Kidney glomerular epithelial cell (primary cell): ENCODE results near the gene TNFAIP8L1.
A peak's percentile ranks its signal among the peaks of the same experiment; 100 is the strongest.

Source experiments
- DNase-seq: peaks from one replicate; lab custom pipeline; 2025; lab: John Stamatoyannopoulos, UW

TNFAIP8L1 gene

DNA sequence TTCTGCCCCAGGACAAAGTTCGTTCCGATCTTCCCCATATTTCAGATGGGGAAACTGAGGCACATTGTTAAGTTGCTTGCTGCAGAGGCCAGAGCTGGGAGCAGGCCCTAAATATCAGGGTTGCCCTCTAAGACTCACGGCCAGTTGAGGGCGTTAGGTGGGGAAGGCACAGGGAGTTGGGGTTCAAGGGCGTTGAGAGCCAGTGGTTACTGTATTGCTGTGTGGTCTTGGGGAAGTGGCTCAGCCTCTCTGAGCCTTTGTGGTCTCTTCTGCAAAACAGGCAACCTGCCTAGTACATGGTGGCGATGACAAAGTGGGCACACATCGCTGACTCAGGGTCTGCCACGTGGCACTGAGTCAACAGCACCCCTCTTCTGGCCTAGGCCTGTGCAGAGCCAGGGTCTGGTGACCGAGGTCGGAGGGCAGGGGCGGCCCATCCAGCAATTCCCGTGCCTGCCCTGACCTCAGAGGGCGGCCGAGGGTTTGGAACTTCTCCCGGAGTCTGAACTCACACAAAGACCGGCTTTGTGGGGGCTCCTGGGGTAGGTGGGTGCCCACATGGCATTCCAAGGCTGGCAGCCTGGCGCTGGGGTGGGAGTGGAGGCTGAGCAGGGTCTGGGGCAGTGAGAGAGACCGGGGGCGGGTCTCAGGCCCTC is 10.2 kb downstream of the TNFAIP8L1 start:
- no peak for DNase-seq

DNA sequence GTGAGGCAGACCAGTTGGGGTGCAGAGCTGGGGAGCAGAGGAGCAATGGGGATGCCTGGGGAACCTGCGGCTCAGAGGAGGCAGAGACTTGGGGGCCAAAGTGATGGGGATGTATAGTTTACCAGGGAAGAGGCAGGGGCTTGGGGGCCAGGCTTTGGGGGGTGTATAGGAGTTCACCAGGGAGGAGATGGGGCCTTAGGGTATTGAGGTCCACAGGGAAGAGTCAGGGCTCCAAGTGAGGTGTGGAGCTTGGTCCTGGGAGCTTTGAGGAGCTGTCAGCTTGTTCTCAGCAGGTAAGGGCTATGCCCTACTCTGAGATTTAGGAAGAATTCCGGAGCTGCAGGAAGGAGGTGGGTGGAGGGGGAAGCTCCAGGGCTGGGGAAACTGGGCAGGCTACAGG is 10.8 kb downstream of the TNFAIP8L1 start:
- DNase-seq: no peak

DNA sequence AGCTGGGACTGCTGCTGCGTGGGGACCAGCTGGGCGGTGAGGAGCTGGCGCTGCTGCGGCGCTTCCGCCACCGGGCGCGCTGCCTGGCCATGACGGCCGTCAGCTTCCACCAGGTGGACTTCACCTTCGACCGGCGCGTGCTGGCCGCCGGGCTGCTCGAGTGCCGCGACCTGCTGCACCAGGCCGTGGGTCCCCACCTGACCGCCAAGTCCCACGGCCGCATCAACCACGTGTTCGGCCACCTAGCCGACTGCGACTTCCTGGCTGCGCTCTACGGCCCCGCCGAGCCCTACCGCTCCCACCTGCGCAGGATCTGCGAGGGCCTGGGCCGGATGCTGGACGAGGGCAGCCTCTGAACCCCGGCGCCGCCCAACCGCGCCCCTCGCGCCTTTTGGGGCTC is 12.8 kb downstream of the TNFAIP8L1 start:
- DNase-seq: no peak

DNA sequence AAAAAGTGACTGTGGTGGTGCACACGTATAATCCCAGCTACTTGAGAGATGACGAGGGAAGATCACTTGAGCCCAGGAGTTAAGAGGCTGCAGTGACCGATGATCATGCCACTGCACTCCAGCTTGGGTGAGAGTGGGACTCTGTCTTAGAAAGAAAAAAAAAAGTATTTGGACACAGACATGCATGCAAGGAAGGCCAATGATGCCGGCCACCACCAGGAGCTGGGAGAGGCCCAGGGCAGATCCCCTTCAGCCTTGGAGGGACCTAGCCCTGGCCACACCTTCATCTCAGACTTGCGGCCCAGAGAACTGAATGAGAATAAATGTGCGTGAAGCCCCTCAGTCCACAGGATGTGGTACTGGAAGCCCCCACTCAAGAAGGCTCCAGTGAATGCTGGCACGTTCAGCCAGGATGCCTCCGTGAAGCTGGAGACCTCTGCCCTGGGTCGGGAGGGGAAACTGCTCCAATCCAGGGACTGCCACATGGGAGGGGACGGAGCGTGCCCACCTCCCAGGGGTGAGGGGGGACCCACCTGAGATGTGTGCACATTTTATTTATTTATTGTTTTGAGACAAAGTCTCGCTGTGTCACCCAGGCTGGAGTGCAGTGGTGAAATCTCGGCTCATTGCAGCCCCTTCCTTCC is 14.6 kb downstream of the TNFAIP8L1 start:
- no peak for DNase-seq

DNA sequence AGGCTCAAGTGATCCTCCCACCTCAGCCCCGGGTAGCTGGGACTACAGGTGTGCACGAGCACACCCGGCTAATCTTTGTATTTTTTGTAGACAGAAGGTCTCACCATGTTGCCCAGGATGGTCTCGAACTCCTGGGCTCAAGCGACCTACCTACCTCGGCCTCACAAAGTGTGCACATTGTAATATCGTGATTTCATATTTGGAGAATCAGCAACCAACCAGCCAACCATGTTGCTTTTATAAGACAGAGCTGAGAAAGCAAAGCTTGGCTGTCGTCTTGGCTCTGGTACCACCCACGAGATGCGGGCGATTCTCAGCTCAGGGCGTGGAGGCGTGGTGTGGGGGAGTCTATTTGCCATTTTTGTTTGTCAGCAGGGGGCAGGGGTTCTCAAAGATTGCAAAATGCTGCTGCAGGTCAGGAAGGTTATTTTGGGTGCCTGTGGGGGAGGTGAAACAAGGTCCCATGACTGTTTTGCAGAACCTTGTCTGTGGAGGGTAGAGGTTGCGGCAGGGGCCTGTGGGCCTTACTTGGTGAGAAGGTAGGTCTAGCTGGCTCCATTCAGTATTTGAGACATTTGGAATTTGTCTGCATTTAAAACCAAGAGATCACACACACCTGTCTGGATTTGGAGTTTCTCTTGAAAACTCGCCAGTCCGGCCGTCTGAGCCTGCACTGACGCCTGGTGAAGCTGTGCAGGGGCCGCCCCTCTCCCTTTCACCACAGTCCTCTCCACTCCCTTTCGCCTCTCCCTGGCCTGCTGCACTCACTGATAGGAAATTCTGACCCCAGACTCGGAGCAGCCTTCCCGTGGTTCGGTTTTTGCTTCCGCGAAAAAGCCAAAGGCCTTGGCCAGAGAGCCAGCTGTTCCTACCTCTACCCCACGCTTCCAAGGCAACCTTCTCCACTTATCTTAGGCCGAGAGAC is 15.4 kb downstream of the TNFAIP8L1 start:
- DNase-seq: no peak

GRCh38 chr19:4656102-4656501 is 16.8 kb downstream of the TNFAIP8L1 start:
- DNase-seq: no peak

- no peak for DNase-seq
Observed at GRCh38 chr19:4657262-4657661, 17.9 kb downstream of the TNFAIP8L1 start.

DNA sequence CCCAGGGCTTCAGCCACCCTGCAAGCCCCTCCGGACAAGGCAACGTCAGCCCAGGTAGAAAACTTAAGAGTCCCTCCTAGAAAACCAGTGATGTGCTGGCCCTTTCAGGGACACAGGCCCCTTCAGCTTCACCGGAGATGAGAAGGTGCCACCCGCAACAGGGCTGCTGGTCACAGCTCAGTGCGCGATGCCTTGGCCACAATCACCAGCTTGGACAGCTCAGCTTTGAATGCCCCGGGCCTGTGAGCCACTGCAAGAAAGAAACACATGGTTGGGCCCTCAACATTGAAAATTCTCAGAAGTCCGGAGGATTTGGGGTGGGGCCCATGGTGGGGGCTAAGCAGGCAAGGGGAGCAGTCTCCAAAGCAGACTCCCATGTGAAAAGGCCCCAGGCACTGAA is 18.5 kb downstream of the TNFAIP8L1 start:
- no peak for DNase-seq

GRCh38 chr19:4660181-4660791 is 21.0 kb downstream of the TNFAIP8L1 start:
- no peak for DNase-seq

DNA sequence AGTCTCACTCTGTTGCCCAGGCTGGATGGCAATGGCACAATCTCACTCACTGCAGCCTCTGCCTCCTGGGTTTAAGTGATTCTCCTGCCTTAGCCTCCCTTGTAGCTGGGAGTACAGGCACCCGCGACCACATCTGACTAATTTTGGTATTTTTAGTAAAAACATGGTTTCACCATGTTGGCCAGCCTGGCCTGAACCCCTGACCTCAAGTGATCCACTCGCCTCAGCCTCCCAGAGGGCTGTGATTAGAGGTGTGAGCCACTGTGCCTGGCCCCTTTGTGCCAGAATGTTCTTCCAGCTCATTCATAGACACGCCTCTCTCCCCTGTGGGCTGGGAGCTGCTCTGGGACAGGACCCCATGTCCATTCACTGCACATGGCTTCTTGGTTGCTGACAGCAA is 21.7 kb downstream of the TNFAIP8L1 start:
- no peak for DNase-seq

- no peak for DNase-seq
Observed at GRCh38 chr19:4662020-4662695, 22.8 kb downstream of the TNFAIP8L1 start.

DNA sequence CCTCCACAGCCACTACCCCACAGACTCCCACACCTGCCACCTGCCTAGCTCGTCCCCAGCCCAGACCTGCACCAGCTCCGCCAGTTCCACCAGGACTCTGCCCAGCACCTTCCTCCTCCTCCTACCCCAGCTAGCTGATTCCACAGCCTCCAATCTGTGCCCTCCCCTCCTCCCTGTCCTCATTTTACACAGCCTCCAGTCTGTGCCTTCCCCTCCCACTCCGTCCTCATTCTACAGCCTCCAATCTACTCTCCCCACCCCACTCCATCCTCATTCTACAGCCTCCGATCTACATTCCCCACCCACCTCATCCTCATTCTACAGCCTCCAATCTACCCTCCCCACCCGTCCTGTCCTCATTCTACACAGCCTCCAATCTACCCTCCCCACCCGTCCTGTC is 23.5 kb downstream of the TNFAIP8L1 start:
- DNase-seq: no peak

- DNase-seq: no peak
Observed at GRCh38 chr19:4664642-4665041, 25.3 kb downstream of the TNFAIP8L1 start.

DNA sequence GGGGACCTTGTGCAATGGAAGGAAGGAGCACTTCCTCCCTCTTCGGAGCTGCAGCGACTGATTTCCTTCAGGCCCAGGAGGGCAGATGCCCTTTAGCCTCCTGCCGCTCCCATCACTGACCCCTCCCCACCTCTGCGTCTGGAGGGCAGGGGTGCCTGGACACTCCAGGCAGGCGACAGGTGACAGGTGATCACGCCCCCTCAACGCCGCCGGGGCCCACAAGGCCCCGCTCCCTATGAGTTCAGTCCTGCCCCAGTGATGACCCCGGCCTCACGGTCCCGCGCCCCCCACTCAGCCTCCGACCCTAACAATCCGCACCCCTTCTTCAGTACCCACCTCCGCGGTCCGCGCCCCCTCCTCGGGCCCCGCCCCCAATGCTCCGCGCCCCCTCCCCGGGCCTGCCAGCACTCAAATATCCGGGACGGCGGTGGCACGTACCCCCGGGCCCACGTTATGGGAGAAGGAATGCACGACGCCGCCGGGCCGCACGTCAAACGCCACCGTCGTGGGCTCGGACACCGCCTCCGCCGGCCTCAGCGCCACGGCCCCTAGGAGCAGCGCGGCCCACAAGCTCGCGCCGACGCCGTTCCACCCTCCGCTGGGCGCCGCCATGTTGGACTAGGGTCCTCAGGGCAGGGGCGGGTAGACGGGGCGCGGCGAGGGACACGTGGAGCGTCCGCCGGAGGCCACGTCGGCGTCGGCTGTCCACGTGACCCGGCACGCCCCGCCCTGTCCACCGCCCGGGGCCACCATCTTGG is 30.6 kb downstream of the TNFAIP8L1 start, which contains the start of gene MYDGF:
Gene MYDGF, minus strand, starts transcription at position 620 of the 758 bp plus-strand sequence. Its CDS starts 8 bp downstream, at position 612.
- DNase-seq: peak; percentile 71

- DNase-seq: peak; percentile 25
Observed at GRCh38 chr19:4671185-4671851, 32.0 kb downstream of the TNFAIP8L1 start.

DNA sequence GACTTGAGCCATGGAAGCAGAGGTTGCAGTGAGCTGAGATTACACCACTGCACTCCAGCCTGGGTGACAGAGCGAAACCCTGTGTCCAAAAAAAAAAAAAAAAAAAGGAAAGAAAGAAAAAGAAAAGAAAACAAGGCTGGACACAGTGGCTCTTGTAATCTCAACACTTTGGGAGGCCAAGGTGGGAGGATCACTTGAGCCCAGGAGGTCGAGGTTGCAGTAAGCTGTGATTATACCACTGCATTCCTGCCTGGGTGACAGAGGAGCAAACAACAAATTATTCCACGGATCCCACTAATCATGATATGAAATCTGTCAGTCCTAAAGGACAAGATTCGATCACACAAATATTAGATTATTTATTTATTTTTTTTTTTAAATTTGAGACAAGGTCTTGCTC is 33.9 kb downstream of the TNFAIP8L1 start:
- no peak for DNase-seq

DNA sequence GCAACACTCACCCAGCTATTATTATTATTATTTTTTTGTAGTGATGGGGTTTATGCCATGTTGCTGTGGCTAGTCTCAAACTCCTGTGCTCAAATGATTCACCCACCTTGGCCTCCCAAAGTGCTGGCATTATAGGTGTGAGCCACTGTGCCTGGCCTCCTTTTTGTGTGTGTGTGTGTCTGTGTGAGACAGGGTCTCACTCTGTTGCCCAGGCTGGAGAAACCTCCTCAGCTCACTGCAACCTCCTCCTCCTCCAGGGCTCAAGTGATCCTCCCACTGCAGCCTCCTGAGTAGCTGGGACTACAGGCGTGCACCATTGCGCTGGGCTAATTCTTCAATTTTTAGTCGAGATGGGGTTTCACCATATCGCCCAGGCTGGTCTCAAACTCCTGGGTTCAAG is 34.4 kb downstream of the TNFAIP8L1 start:
- DNase-seq: peak; percentile 3

DNA sequence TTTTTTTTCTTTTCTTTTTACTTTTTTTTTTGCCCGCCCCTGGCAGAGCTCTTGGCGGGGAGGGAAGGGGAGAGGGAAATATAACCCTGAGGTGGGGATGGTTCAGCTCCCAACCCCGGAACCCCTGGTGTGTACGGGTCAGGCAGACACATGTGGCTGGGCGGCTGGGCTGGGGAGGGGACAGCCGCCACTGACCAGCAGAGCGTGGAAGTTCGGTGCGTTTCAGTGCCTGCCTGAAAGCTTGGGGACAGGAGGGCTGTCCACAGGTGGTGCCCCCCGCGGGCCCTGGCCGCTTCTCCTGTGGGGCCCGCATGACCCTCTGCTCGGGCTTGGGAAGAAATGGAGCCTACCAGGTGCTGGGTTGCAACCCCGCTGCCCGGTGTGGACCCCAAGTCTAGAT is 36.0 kb downstream of the TNFAIP8L1 start:
- no peak for DNase-seq

- no peak for DNase-seq
Observed at GRCh38 chr19:4676955-4677731, 37.8 kb downstream of the TNFAIP8L1 start.
